ENCODE measurements around the gene TTLL10. TPM values are rescaled to one million over a fixed set of nuclear protein-coding genes. Genes with fewer than 3 reads are reported as not detected.

TTLL10 gene
- total RNA-seq, 1 experiment from 2014 or later, result 0.68 TPM

DNA sequence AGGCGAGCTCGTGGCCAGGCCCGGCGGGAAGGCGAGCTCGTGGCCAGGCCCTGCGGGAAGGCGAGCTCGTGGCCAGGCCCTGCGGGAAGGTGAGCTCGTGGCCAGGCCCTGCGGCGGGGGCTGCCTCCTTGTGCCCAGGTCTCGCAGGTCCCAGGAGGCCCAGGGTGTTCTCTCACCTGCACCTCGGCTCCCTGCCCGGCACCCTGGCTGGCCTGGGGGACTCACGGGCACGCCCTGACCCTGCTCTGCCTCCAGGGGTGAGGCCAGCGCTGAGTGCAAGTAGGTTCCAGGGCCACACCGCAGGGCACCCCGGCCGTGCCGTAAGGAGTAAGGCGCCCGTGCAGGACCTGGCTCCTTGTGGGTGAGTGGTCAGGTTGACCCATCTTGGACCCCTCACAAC, 53.7 kb downstream of the TTLL10 start:
- H4K91ac ChIP-seq (ENCODE audit: insufficient read length, low read depth, low read length), result no peak overlapping the region
- peaks cover 22 to 53% (median 47%) of the 10 kb centered on the region in 3 experiments for H3K36me3 Mint-ChIP-seq (ENCODE audit: insufficient read depth in 1 of 3, low read depth in 3 of 3)
- no peaks in the 10 kb centered on the region for H3K4me1 ChIP-seq (ENCODE audit: insufficient read depth, low read length)
- peaks cover 6% of the 10 kb centered on the region for H3K23me2 ChIP-seq (ENCODE audit: insufficient read length, low read depth, low read length, poor library complexity, severe bottlenecking)
- H3K23ac ChIP-seq (ENCODE audit: insufficient read length, low read depth, low read length), result no peak overlapping the region
- no peak overlapping the region for H3K4me2 ChIP-seq (ENCODE audit: insufficient read depth, insufficient read length, low read length)
- H3K27me3 ChIP-seq (ENCODE audit: insufficient read depth, low read length), result no peaks in the 10 kb centered on the region
- H3K9ac ChIP-seq (ENCODE audit: extremely low read depth, insufficient read length, low read length), result no peak overlapping the region
- no peak overlapping the region for H4K5ac ChIP-seq (ENCODE audit: insufficient read length, low read depth, low read length)
- H3K79me2 ChIP-seq (ENCODE audit: insufficient read depth, low read length), result peaks cover 2% of the 10 kb centered on the region; the same call in 1 of the 2 replicates
- peaks cover 2% of the 10 kb centered on the region for H3K79me1 ChIP-seq (ENCODE audit: insufficient read depth, low read depth, low read length, poor library complexity, severe bottlenecking)
- H3K4me1 Mint-ChIP-seq, result peaks cover 7 to 8% of the 10 kb centered on the region in 2 experiments
- no peak overlapping the region for H2BK5ac ChIP-seq (ENCODE audit: insufficient read length, low read length)
- no peak overlapping the region for H2BK20ac ChIP-seq (ENCODE audit: low read depth, low read length, poor library complexity, severe bottlenecking)
- TF ChIP-seq CTCF (conservative IDR thresholded peaks at IDR 0.05), result no peak
- H2BK120ac ChIP-seq (ENCODE audit: low read depth, low read length, poor library complexity, severe bottlenecking), result no peak overlapping the region
- no peak overlapping the region for H3K14ac ChIP-seq (ENCODE audit: insufficient read depth, low read length)
- H2AK5ac ChIP-seq (ENCODE audit: insufficient read length, low read length), result no peak overlapping the region
- H4K20me1 ChIP-seq (ENCODE audit: control insufficient read depth, insufficient read depth, insufficient read length), result no peaks in the 10 kb centered on the region
- no peak for DNase-seq
- no peak overlapping the region for H4K8ac ChIP-seq (replicated peaks; ENCODE audit: insufficient read length, low read depth, low read length)
- H3K9me3 Mint-ChIP-seq, result no peaks in the 10 kb centered on the region
- H3K27ac ChIP-seq (ENCODE audit: insufficient read length, low read depth, low read length), result no peak overlapping the region
- no peaks in the 10 kb centered on the region for H3K27me3 Mint-ChIP-seq (ENCODE audit: low read depth)
- H3T11ph ChIP-seq (ENCODE audit: low read length), result no peak overlapping the region
- no peak overlapping the region for H3K56ac ChIP-seq (ENCODE audit: insufficient read length, low read depth, low read length)
- no peak overlapping the region for H3K4me3 Mint-ChIP-seq
- H3K18ac ChIP-seq (ENCODE audit: insufficient read length, low read depth, low read length), result no peak overlapping the region
- H2BK15ac ChIP-seq (ENCODE audit: low read depth, low read length), result no peak overlapping the region
- H3K9me3 ChIP-seq (ENCODE audit: control insufficient read depth, low read depth, low read length), result no peaks in the 10 kb centered on the region
- no peak overlapping the region for H3K27ac Mint-ChIP-seq
- no peak overlapping the region for H3K4ac ChIP-seq (ENCODE audit: low read depth, low read length)
- H2AFZ ChIP-seq (ENCODE audit: low read length), result no peak overlapping the region
- no peak overlapping the region for H2BK12ac ChIP-seq (ENCODE audit: insufficient read length, low read depth, low read length)
- no CpG with 5 or more reads among the region's 25 CpGs for WGBS (ENCODE audit: extremely low coverage, insufficient read length, low lambda C conversion rate)

All from H9 (cell line).